ENCODE results near the gene PIAS1.
"Not testable (repeated sequence)": the region's sequence is repeated elsewhere in the genome, so short reads cannot be mapped to it uniquely, and the experiment has no call there.

The PIAS1 gene

GRCh38 chr15:68218847-68219798 is 165.0 kb downstream of the PIAS1 start:
- DNase-seq (ENCODE audit: low read depth in 2 of 2) = no peak

GRCh38 chr15:68220489-68220888 is 166.4 kb downstream of the PIAS1 start:
- no peak for DNase-seq (ENCODE audit: low read depth in 2 of 2)

- no peak for DNase-seq (ENCODE audit: low read depth in 2 of 2)
Measured at GRCh38 chr15:68220967-68221366, 166.9 kb downstream of the PIAS1 start.

GRCh38 chr15:68221530-68222431 is 167.7 kb downstream of the PIAS1 start:
- not testable (repeated sequence) for DNase-seq (ENCODE audit: low read depth in 2 of 2)

GRCh38 chr15:68222432-68222743 is 168.3 kb downstream of the PIAS1 start:
- DNase-seq (ENCODE audit: low read depth in 2 of 2) = not testable (repeated sequence)

GRCh38 chr15:68223171-68223570 is 169.1 kb downstream of the PIAS1 start:
- DNase-seq (ENCODE audit: low read depth in 2 of 2) = no peak

- no peak for DNase-seq (ENCODE audit: low read depth in 2 of 2)
Measured at GRCh38 chr15:68224108-68224507, 170.0 kb downstream of the PIAS1 start.

- no peak for DNase-seq (ENCODE audit: low read depth in 2 of 2)
Measured at GRCh38 chr15:68224546-68225250, 170.6 kb downstream of the PIAS1 start.

- not testable (repeated sequence) for DNase-seq (ENCODE audit: low read depth in 2 of 2)
Measured at GRCh38 chr15:68225442-68225841, 171.3 kb downstream of the PIAS1 start.

GRCh38 chr15:68227643-68228142 is 173.6 kb downstream of the PIAS1 start:
- no peak for DNase-seq (ENCODE audit: low read depth in 2 of 2)

- no peak for DNase-seq (ENCODE audit: low read depth in 2 of 2)
Measured at GRCh38 chr15:68228143-68228970, 174.2 kb downstream of the PIAS1 start.

GRCh38 chr15:68228971-68229385 is 174.9 kb downstream of the PIAS1 start:
- DNase-seq (ENCODE audit: low read depth in 2 of 2) = no peak

GRCh38 chr15:68229386-68230156 is 175.5 kb downstream of the PIAS1 start, which contains the start of gene CLN6:
Gene CLN6, minus strand, starts transcription at chr15:68229728. Its CDS starts 144 bp downstream, at chr15:68229584.
- DNase-seq (ENCODE audit: low read depth in 2 of 2) = peak; percentile 71 to 78

- no peak for DNase-seq (ENCODE audit: low read depth in 2 of 2)
Measured at GRCh38 chr15:68230157-68231100, 176.3 kb downstream of the PIAS1 start.

GRCh38 chr15:68231102-68231818 is 177.1 kb downstream of the PIAS1 start:
- DNase-seq (ENCODE audit: low read depth in 2 of 2) = no peak

GRCh38 chr15:68232449-68232848 is 178.3 kb downstream of the PIAS1 start:
- DNase-seq (ENCODE audit: low read depth in 2 of 2) = no peak

GRCh38 chr15:68232937-68233336 is 178.8 kb downstream of the PIAS1 start:
- DNase-seq (ENCODE audit: low read depth in 2 of 2) = no peak

- DNase-seq (ENCODE audit: low read depth in 2 of 2) = no peak
Measured at GRCh38 chr15:68234060-68234459, 179.9 kb downstream of the PIAS1 start.

All from activated CD8-positive, alpha-beta memory T cell treated with anti-CD3 and anti-CD28 coated beads for 4 hours (primary cell).